ENCODE results near the gene ZYG11B.
"Not testable (repeated sequence)": the region's sequence is repeated elsewhere in the genome, so short reads cannot be mapped to it uniquely, and the experiment has no call there.

ZYG11B gene

DNA sequence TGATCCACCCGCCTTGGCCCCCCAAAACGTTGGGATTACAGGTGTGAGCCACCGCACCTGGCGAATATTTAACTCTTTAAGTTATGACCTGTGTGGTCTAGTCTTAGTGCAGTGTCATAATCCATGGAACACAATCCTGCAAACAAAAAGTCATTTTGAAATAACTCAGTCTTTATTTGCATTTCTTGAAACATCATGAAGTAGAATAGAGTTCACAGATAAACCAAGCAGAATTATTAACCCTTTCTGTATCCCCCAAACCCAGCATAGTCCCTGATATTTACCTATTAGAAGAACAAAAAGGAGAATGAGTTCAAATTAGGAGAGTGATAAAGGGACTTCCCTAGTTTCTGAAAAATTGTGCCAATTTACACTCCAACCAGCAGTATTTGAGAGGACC lies 19.9 kb downstream of the ZYG11B start:
- H3K9me3 ChIP-seq (ENCODE audit: insufficient read depth, low read depth, low read length): no peaks in the 10 kb centered on the region
- H3F3A ChIP-seq (ENCODE audit: low read depth): no peaks in the 10 kb centered on the region
- H3K9ac ChIP-seq (ENCODE audit: low read depth, low read length, poor library complexity, severe bottlenecking): no peak overlapping the region
- no peaks in the 10 kb centered on the region for H3K27me3 ChIP-seq (ENCODE audit: insufficient read depth, low read length, poor library complexity, severe bottlenecking)
- no peak overlapping the region for H2AFZ ChIP-seq (ENCODE audit: low read length)
- H3K4me3 ChIP-seq (ENCODE audit: low read length, poor library complexity, severe bottlenecking): no peak overlapping the region
- peaks cover 19% of the 10 kb centered on the region; the same call in 1 of the 2 replicates for H3K79me2 ChIP-seq (ENCODE audit: insufficient read depth, low read length)
- no peak for TF ChIP-seq EZH2phosphoT487 (IDR thresholded peaks at IDR 0.05; ENCODE audit: borderline replicate concordance)
- TF ChIP-seq, protein P1, sequence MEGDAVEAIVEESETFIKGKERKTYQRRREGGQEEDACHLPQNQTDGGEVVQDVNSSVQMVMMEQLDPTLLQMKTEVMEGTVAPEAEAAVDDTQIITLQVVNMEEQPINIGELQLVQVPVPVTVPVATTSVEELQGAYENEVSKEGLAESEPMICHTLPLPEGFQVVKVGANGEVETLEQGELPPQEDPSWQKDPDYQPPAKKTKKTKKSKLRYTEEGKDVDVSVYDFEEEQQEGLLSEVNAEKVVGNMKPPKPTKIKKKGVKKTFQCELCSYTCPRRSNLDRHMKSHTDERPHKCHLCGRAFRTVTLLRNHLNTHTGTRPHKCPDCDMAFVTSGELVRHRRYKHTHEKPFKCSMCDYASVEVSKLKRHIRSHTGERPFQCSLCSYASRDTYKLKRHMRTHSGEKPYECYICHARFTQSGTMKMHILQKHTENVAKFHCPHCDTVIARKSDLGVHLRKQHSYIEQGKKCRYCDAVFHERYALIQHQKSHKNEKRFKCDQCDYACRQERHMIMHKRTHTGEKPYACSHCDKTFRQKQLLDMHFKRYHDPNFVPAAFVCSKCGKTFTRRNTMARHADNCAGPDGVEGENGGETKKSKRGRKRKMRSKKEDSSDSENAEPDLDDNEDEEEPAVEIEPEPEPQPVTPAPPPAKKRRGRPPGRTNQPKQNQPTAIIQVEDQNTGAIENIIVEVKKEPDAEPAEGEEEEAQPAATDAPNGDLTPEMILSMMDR (conservative IDR thresholded peaks at IDR 0.05; ENCODE audit: low read length): no peak
- H3K36me3 ChIP-seq (ENCODE audit: insufficient read depth, low read length): no peaks in the 10 kb centered on the region
- no peaks in the 10 kb centered on the region for H3K9me2 ChIP-seq (replicated peaks; ENCODE audit: low read depth, low read length)
- peaks cover 4% of the 10 kb centered on the region for H4K20me1 ChIP-seq (ENCODE audit: insufficient read depth, low read length, poor library complexity, severe bottlenecking)
- no peaks in the 10 kb centered on the region for H3K4me1 ChIP-seq (ENCODE audit: insufficient read depth, low read length, poor library complexity, severe bottlenecking)
- H3K4me2 ChIP-seq (ENCODE audit: low read depth, low read length, poor library complexity, severe bottlenecking): no peak overlapping the region

DNA sequence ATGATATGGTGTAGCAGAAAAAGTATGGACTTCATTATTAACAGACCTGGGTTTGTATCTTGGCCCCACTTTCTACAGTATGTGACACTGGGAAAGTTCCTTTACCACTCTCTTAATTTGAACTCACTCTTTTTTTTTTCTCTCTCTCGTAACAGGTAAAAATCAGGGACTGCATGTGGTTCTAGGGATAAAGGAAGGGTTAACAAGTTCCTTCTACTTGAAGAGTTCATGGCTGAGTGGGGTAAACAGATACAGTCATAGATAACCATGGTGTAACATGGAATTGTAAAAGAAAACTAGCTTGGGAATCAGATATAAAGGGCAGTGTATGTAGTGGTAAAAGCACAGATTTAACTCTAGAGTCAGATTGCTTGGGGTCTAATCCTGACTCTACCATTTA lies 21.2 kb downstream of the ZYG11B start:
- TF ChIP-seq EZH2phosphoT487 (IDR thresholded peaks at IDR 0.05; ENCODE audit: borderline replicate concordance): no peak
- TF ChIP-seq, protein P1 (conservative IDR thresholded peaks at IDR 0.05; ENCODE audit: low read length): no peak
- Histone ChIP-seq H3K9ac (ENCODE audit: low read depth, low read length, poor library complexity, severe bottlenecking) (no peak overlapping the region), H3K4me1 (ENCODE audit: insufficient read depth, low read length, poor library complexity, severe bottlenecking) (no peaks in the 10 kb centered on the region), H3F3A (ENCODE audit: low read depth) (no peaks in the 10 kb centered on the region), H3K9me2 (replicated peaks; ENCODE audit: low read depth, low read length) (no peaks in the 10 kb centered on the region), H3K9me3 (ENCODE audit: insufficient read depth, low read depth, low read length) (no peaks in the 10 kb centered on the region), H3K4me2 (ENCODE audit: low read depth, low read length, poor library complexity, severe bottlenecking) (no peak overlapping the region), H4K20me1 (ENCODE audit: insufficient read depth, low read length, poor library complexity, severe bottlenecking) (peaks cover 4% of the 10 kb centered on the region), H3K27me3 (ENCODE audit: insufficient read depth, low read length, poor library complexity, severe bottlenecking) (no peaks in the 10 kb centered on the region), H3K79me2 (ENCODE audit: insufficient read depth, low read length) (peaks cover 9% of the 10 kb centered on the region; the same call in 1 of the 2 replicates), H3K36me3 (ENCODE audit: insufficient read depth, low read length) (no peaks in the 10 kb centered on the region), H3K4me3 (ENCODE audit: low read length, poor library complexity, severe bottlenecking) (no peak overlapping the region), H2AFZ (ENCODE audit: low read length) (no peak overlapping the region)

DNA sequence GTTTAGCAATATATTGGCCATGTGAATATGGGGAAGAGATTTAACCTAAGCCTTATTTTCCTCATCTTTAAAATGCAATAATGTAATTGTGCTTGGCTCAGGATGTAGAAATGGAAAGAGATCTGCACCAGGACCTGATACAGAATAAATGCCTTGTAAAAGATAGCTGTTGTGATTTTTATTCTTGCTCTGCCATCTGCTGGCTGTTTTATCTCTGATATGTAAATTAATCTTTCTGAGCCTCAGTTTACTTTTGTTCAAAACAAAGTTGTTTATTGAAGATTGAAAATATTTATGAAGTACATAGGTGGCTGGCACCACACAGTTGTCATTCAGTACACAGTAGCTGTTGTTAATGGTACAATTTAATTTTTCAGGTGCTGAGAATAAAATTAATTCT lies 21.9 kb downstream of the ZYG11B start:
- no peaks in the 10 kb centered on the region for H3K9me3 ChIP-seq (ENCODE audit: insufficient read depth, low read depth, low read length)
- H3K36me3 ChIP-seq (ENCODE audit: insufficient read depth, low read length): no peaks in the 10 kb centered on the region
- no peaks in the 10 kb centered on the region for H3K4me1 ChIP-seq (ENCODE audit: insufficient read depth, low read length, poor library complexity, severe bottlenecking)
- no peak overlapping the region for H3K4me3 ChIP-seq (ENCODE audit: low read length, poor library complexity, severe bottlenecking)
- H3K27me3 ChIP-seq (ENCODE audit: insufficient read depth, low read length, poor library complexity, severe bottlenecking): no peaks in the 10 kb centered on the region
- no peak overlapping the region for H3K4me2 ChIP-seq (ENCODE audit: low read depth, low read length, poor library complexity, severe bottlenecking)
- TF ChIP-seq EZH2phosphoT487 (IDR thresholded peaks at IDR 0.05; ENCODE audit: borderline replicate concordance): no peak
- TF ChIP-seq, protein P1 (conservative IDR thresholded peaks at IDR 0.05; ENCODE audit: low read length): peak; percentile 52
- H3K79me2 ChIP-seq (ENCODE audit: insufficient read depth, low read length): peaks cover 9% of the 10 kb centered on the region; the same call in 1 of the 2 replicates
- no peaks in the 10 kb centered on the region for H3K9me2 ChIP-seq (replicated peaks; ENCODE audit: low read depth, low read length)
- peaks cover 4% of the 10 kb centered on the region for H4K20me1 ChIP-seq (ENCODE audit: insufficient read depth, low read length, poor library complexity, severe bottlenecking)
- no peak overlapping the region for H2AFZ ChIP-seq (ENCODE audit: low read length)
- no peak overlapping the region for H3K9ac ChIP-seq (ENCODE audit: low read depth, low read length, poor library complexity, severe bottlenecking)
- H3F3A ChIP-seq (ENCODE audit: low read depth): no peaks in the 10 kb centered on the region

DNA sequence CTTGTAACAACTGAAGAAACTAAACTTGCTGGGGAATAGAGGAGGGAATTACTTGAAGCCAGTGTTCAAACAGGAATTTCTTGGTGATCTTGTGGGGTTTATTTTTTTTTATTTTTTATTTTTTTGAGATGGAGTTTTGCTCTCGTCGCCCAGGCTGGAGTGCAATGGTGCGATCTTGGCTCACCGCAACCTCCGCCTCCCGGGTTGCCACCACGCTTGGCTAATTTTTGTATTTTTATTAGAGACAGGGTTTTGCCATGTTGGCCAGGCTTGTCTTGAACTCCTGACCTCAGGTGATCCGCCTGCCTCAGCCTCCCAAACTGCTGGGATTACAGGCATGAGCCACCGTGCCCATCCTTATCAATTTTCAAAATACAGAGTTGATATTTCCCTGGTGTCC lies 23.2 kb downstream of the ZYG11B start:
- not testable (repeated sequence) for H3K4me2 ChIP-seq (ENCODE audit: low read depth, low read length, poor library complexity, severe bottlenecking); H3K4me1 ChIP-seq (ENCODE audit: insufficient read depth, low read length, poor library complexity, severe bottlenecking); H3K9me3 ChIP-seq (ENCODE audit: insufficient read depth, low read depth, low read length); H3K9me2 ChIP-seq (replicated peaks; ENCODE audit: low read depth, low read length); H3K4me3 ChIP-seq (ENCODE audit: low read length, poor library complexity, severe bottlenecking); H4K20me1 ChIP-seq (ENCODE audit: insufficient read depth, low read length, poor library complexity, severe bottlenecking); H3K9ac ChIP-seq (ENCODE audit: low read depth, low read length, poor library complexity, severe bottlenecking); H2AFZ ChIP-seq (ENCODE audit: low read length); H3F3A ChIP-seq (ENCODE audit: low read depth); H3K27me3 ChIP-seq (ENCODE audit: insufficient read depth, low read length, poor library complexity, severe bottlenecking); H3K36me3 ChIP-seq (ENCODE audit: insufficient read depth, low read length); H3K79me2 ChIP-seq (ENCODE audit: insufficient read depth, low read length)

DNA sequence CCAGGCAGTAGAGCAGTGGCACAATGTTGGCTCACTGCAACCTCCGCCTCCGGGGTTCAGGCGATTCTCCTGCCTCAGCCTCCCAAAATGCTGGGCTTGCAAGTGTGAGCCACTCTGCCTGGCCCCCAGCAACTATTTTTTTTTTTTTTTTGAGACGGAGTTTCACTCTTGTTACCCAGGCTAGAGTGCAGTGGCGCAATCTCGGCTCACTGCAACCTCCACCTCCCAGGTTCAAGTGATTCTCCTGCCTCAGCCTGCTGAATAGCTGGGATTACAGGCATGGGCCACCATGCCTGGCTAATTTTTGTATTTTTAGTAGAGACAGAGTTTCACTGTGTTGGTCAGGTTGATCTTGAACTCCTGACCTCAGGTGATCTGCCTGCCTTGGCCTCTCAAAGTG lies 23.9 kb downstream of the ZYG11B start:
- H3K9ac ChIP-seq (ENCODE audit: low read depth, low read length, poor library complexity, severe bottlenecking); H3K36me3 ChIP-seq (ENCODE audit: insufficient read depth, low read length); H3K4me3 ChIP-seq (ENCODE audit: low read length, poor library complexity, severe bottlenecking); H3K27me3 ChIP-seq (ENCODE audit: insufficient read depth, low read length, poor library complexity, severe bottlenecking); H3K4me2 ChIP-seq (ENCODE audit: low read depth, low read length, poor library complexity, severe bottlenecking); H2AFZ ChIP-seq (ENCODE audit: low read length); H3K4me1 ChIP-seq (ENCODE audit: insufficient read depth, low read length, poor library complexity, severe bottlenecking); H3F3A ChIP-seq (ENCODE audit: low read depth); H4K20me1 ChIP-seq (ENCODE audit: insufficient read depth, low read length, poor library complexity, severe bottlenecking); H3K9me2 ChIP-seq (replicated peaks; ENCODE audit: low read depth, low read length); H3K9me3 ChIP-seq (ENCODE audit: insufficient read depth, low read depth, low read length); H3K79me2 ChIP-seq (ENCODE audit: insufficient read depth, low read length): not testable (repeated sequence)
